GM18861 (cell line): ENCODE data around the gene TBC1D17.

Experiments
- ATAC-seq: cut with Tn5 transposase; IDR thresholded peaks from one replicate; pipeline ENCODE4 v1.9.1; 2021; ENCODE audit not compliant: unreplicated experiment

TBC1D17 gene

GRCh38 chr19:49860336-49861102 lies 17.0 kb upstream of the TBC1D17 start:
- no peak for ATAC-seq

- no peak for ATAC-seq
Observed at GRCh38 chr19:49861107-49861506, 16.4 kb upstream of the TBC1D17 start.

- no peak for ATAC-seq
Observed at GRCh38 chr19:49861541-49862378, 15.7 kb upstream of the TBC1D17 start.

- no peak for ATAC-seq
Observed at GRCh38 chr19:49862391-49863253, 14.9 kb upstream of the TBC1D17 start.

- no peak for ATAC-seq
Observed at GRCh38 chr19:49863254-49863934, 14.1 kb upstream of the TBC1D17 start.

GRCh38 chr19:49863935-49864320 lies 13.6 kb upstream of the TBC1D17 start:
- ATAC-seq, result no peak

GRCh38 chr19:49864890-49865289 lies 12.6 kb upstream of the TBC1D17 start:
- ATAC-seq, result no peak

- peak; percentile 28 for ATAC-seq
Observed at GRCh38 chr19:49866933-49867782, 10.3 kb upstream of the TBC1D17 start, which contains the start of gene PNKP. Gene PNKP, minus strand, starts transcription at chr19:49867576. Its CDS starts 372 bp downstream, at chr19:49867204.

GRCh38 chr19:49869009-49869483 lies 8.5 kb upstream of the TBC1D17 start:
- no peak for ATAC-seq

GRCh38 chr19:49869484-49870308 lies 7.8 kb upstream of the TBC1D17 start:
- ATAC-seq, result peak; percentile 69

- ATAC-seq, result no peak
Observed at GRCh38 chr19:49870309-49870901, 7.1 kb upstream of the TBC1D17 start.

- ATAC-seq, result no peak
Observed at GRCh38 chr19:49871349-49871985, 6.0 kb upstream of the TBC1D17 start.

- ATAC-seq, result no peak
Observed at GRCh38 chr19:49872245-49873128, 5.0 kb upstream of the TBC1D17 start.

GRCh38 chr19:49873129-49873521 lies 4.4 kb upstream of the TBC1D17 start:
- no peak for ATAC-seq

GRCh38 chr19:49873834-49874233 lies 3.7 kb upstream of the TBC1D17 start:
- ATAC-seq, result no peak

- ATAC-seq, result no peak
Observed at GRCh38 chr19:49874503-49875157, 2.9 kb upstream of the TBC1D17 start.
